GM18951 (cell line): Measurements from ENCODE around the gene IPPK.
A peak's percentile ranks its signal among the peaks of the same experiment; 100 is the strongest.
"Not testable (repeated sequence)": the region's sequence is repeated elsewhere in the genome, so short reads cannot be mapped to it uniquely, and the experiment has no call there.

Experiments used
- POLR2A ChIP-seq: IDR thresholded peaks from 4 replicates; pipeline ENCODE4 v1.6.1; 2011; ENCODE audit warnings: mild to moderate bottlenecking; ENCODE audit not compliant: insufficient read length, insufficient read depth; ENCODE audit errors: extremely low read depth
- in situ Hi-C: fragments of 300-500 bp; cut with MboI; formaldehyde crosslinking; loops from one replicate; pipeline ENCODE4 v1.12.0; 2022; ENCODE audit warnings: low sequenced_read_pairs, mixed read lengths, inconsistent platforms; ENCODE audit not compliant: unreplicated experiment

IPPK gene

GRCh38 chr9:92633614-92634278 lies 36.2 kb downstream of the IPPK start:
- in situ Hi-C loops = loop anchor here (10.0 kb wide), 1 partner anchor 499 kb away; no protein-coding TSS in a partner anchor
- TF ChIP-seq POLR2A = no peak

- in situ Hi-C loops = loop anchor here (10.0 kb wide), 1 partner anchor 498 kb away; no protein-coding TSS in a partner anchor
- no peak for TF ChIP-seq POLR2A
These were observed 37.3 kb downstream of the IPPK start for GRCh38 chr9:92632641-92633040.

GRCh38 chr9:92631452-92632343 lies 38.2 kb downstream of the IPPK start:
- TF ChIP-seq POLR2A = no peak
- in situ Hi-C loops = loop anchor here (10.0 kb wide), 1 partner anchor 497 kb away; no protein-coding TSS in a partner anchor

- in situ Hi-C loops = no loop called here
These were observed 42.3 kb downstream of the IPPK start for GRCh38 chr9:92627651-92628050.

GRCh38 chr9:92626484-92626883 lies 43.4 kb downstream of the IPPK start:
- in situ Hi-C loops = no loop called here
- TF ChIP-seq POLR2A = no peak

More at GRCh38 chr9:92627651-92628050, 42.3 kb downstream of the IPPK start:
- TF ChIP-seq POLR2A = no peak

- in situ Hi-C loops = not testable (repeated sequence)
These were observed 46.0 kb downstream of the IPPK start for GRCh38 chr9:92623936-92624335.

- in situ Hi-C loops = no loop called here
These were observed 49.1 kb downstream of the IPPK start for GRCh38 chr9:92620845-92621244.

GRCh38 chr9:92619601-92620300 lies 50.2 kb downstream of the IPPK start:
- no peak for TF ChIP-seq POLR2A
- in situ Hi-C loops = no loop called here

More at GRCh38 chr9:92620845-92621244, 49.1 kb downstream of the IPPK start:
- no peak for TF ChIP-seq POLR2A

GRCh38 chr9:92618633-92619225 lies 51.2 kb downstream of the IPPK start:
- in situ Hi-C loops = no loop called here
- TF ChIP-seq POLR2A = peak; percentile 0

- in situ Hi-C loops = no loop called here
- no peak for TF ChIP-seq POLR2A
These were observed 51.9 kb downstream of the IPPK start for GRCh38 chr9:92617951-92618510.

- no peak for TF ChIP-seq POLR2A
- in situ Hi-C loops = no loop called here
These were observed 52.6 kb downstream of the IPPK start for GRCh38 chr9:92617195-92617813.

GRCh38 chr9:92616655-92617111 lies 53.2 kb downstream of the IPPK start:
- TF ChIP-seq POLR2A = no peak
- in situ Hi-C loops = no loop called here
